H1 (cell line): ENCODE results near the gene RNPEPL1. TPM values are rescaled to one million over a fixed set of nuclear protein-coding genes. Genes with fewer than 3 reads are reported as not detected.

Source experiments
- CBX8 ChIP-seq: fragments of 300-800, 300-1000 bp; sonication (generic); IDR thresholded peaks from 2 replicates; pipeline ENCODE4 v1.7.1; 2016; ENCODE audit warnings: low read depth, low read length, borderline replicate concordance
- CREB1 ChIP-seq: IDR thresholded peaks from 2 replicates; pipeline ENCODE4 v1.6.1; 2012; ENCODE audit warnings: inconsistent platforms
- CTBP2 ChIP-seq: IDR thresholded peaks from 2 replicates; pipeline ENCODE4 v1.7.0; 2011; ENCODE audit warnings: borderline replicate concordance, mild to moderate bottlenecking, moderate library complexity, mixed read lengths, low read length; ENCODE audit not compliant: insufficient read depth, insufficient read length
- KDM5A ChIP-seq: fragments of 200-600 bp; IDR thresholded peaks from 2 replicates; pipeline ENCODE4 v1.7.1; 2012; ENCODE audit warnings: mild to moderate bottlenecking, low read length, inconsistent platforms, mixed read lengths
- RAD21 ChIP-seq, 2 experiments: IDR thresholded peaks in 1 of 2; conservative IDR thresholded peaks in 1 of 2; 2 replicates each; pipeline ENCODE4 v1.6.1; 2011; ENCODE audit warnings: low read depth in 2 of 2, low read length in 2 of 2, improper control_type of control experiment in 1 of 2, inconsistent platforms in 1 of 2, mild to moderate bottlenecking in 1 of 2, moderate library complexity in 1 of 2
- RFX5 ChIP-seq: IDR thresholded peaks from 2 replicates; pipeline ENCODE4 v1.6.1; 2011; ENCODE audit warnings: low read depth, low read length, improper control_type of control experiment, borderline replicate concordance
- RXRA ChIP-seq: IDR thresholded peaks from 2 replicates; pipeline ENCODE4 v1.6.1; 2011; ENCODE audit warnings: low read depth, mild to moderate bottlenecking, low read length, moderate library complexity; ENCODE audit not compliant: insufficient read depth
- TAF1 ChIP-seq: IDR thresholded peaks from 2 replicates; pipeline ENCODE4 v1.6.1; 2011; ENCODE audit warnings: mild to moderate bottlenecking, low read depth, low read length
- polyA plus RNA-seq, 7 experiments: library from polyadenylated mRNA; depleted of rRNA in 3 of 7; stranded (reverse) in 5 of 7; unstranded in 2 of 7; fragments of >200 nt in 5 of 7; fragments of 200-250 nt in 2 of 7; gene quantifications; 1 replicate in 5 of 7; 2 replicates in 1 of 7; 4 replicates in 1 of 7; pipeline versions ENCODE4 v1.2.1 to v1.2.3, GENCODE V29; 2011 to 2013; ENCODE audit warnings: missing spikeins in 2 of 7, mixed read lengths in 2 of 7
- total RNA-seq: library from RNA; stranded (reverse); fragmentation: NEBNext Ultra II Directional; extraction: Animal tissue kit (Norgen Biotek cat#: 25700); gene quantifications from 2 replicates; pipeline ENCODE4 v1.2.1, GENCODE V29; 2021
- TF ChIP-seq, protein P1 (sequence below): fragments of 300-600 bp; sonication (generic); IDR thresholded peaks from 2 replicates; pipeline ENCODE4 v1.7.1; 2012; ENCODE audit warnings: low read length, moderate library complexity, mild to moderate bottlenecking, inconsistent platforms; ENCODE audit not compliant: insufficient replicate concordance
- TF ChIP-seq, protein P2 (sequence below): IDR thresholded peaks from 2 replicates; pipeline ENCODE4 v1.6.1; 2011; ENCODE audit warnings: low read depth, mild to moderate bottlenecking, low read length; ENCODE audit not compliant: insufficient read depth

Gene RNPEPL1
- total and polyA plus RNA-seq, 2 of the 8 experiments (the other 6 are each of a cell fraction or from before 2014, with no cell fraction given): 9.0 to 11.3 TPM

DNA sequence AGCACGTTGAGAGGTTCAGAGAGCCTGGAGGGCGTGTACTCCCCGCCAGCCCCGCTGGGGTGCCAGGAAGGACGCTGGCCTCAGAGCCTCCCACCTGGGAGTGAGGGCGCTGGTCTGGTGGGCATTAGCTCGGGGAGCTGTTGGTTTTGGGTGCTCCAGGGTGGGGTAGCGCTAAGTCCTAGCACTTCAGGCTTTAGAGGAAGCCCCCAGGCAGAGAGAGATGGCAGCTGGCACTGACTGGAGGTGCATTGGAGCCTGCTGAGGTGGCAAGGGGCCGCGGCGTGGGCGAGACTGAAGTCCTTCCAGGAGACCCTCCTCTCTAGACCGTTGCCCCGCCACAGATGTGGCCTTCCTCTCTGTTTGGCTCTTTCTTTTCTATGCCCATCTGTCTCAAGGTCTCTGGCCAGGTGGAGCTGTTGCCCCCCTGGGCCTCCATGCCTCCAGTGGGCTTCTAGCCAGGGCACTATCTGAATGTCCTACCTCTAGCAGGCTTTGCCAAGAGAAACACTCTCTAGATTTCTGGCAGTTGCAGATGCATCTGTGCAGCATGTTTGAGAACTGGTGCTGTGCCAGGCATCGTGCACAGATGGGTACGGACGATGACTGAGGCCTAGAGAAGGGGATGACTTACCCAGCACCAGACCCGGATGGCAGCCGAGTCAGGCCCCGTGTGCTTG is 24.9 kb downstream of the RNPEPL1 start (continued):
- TF ChIP-seq, protein P1, sequence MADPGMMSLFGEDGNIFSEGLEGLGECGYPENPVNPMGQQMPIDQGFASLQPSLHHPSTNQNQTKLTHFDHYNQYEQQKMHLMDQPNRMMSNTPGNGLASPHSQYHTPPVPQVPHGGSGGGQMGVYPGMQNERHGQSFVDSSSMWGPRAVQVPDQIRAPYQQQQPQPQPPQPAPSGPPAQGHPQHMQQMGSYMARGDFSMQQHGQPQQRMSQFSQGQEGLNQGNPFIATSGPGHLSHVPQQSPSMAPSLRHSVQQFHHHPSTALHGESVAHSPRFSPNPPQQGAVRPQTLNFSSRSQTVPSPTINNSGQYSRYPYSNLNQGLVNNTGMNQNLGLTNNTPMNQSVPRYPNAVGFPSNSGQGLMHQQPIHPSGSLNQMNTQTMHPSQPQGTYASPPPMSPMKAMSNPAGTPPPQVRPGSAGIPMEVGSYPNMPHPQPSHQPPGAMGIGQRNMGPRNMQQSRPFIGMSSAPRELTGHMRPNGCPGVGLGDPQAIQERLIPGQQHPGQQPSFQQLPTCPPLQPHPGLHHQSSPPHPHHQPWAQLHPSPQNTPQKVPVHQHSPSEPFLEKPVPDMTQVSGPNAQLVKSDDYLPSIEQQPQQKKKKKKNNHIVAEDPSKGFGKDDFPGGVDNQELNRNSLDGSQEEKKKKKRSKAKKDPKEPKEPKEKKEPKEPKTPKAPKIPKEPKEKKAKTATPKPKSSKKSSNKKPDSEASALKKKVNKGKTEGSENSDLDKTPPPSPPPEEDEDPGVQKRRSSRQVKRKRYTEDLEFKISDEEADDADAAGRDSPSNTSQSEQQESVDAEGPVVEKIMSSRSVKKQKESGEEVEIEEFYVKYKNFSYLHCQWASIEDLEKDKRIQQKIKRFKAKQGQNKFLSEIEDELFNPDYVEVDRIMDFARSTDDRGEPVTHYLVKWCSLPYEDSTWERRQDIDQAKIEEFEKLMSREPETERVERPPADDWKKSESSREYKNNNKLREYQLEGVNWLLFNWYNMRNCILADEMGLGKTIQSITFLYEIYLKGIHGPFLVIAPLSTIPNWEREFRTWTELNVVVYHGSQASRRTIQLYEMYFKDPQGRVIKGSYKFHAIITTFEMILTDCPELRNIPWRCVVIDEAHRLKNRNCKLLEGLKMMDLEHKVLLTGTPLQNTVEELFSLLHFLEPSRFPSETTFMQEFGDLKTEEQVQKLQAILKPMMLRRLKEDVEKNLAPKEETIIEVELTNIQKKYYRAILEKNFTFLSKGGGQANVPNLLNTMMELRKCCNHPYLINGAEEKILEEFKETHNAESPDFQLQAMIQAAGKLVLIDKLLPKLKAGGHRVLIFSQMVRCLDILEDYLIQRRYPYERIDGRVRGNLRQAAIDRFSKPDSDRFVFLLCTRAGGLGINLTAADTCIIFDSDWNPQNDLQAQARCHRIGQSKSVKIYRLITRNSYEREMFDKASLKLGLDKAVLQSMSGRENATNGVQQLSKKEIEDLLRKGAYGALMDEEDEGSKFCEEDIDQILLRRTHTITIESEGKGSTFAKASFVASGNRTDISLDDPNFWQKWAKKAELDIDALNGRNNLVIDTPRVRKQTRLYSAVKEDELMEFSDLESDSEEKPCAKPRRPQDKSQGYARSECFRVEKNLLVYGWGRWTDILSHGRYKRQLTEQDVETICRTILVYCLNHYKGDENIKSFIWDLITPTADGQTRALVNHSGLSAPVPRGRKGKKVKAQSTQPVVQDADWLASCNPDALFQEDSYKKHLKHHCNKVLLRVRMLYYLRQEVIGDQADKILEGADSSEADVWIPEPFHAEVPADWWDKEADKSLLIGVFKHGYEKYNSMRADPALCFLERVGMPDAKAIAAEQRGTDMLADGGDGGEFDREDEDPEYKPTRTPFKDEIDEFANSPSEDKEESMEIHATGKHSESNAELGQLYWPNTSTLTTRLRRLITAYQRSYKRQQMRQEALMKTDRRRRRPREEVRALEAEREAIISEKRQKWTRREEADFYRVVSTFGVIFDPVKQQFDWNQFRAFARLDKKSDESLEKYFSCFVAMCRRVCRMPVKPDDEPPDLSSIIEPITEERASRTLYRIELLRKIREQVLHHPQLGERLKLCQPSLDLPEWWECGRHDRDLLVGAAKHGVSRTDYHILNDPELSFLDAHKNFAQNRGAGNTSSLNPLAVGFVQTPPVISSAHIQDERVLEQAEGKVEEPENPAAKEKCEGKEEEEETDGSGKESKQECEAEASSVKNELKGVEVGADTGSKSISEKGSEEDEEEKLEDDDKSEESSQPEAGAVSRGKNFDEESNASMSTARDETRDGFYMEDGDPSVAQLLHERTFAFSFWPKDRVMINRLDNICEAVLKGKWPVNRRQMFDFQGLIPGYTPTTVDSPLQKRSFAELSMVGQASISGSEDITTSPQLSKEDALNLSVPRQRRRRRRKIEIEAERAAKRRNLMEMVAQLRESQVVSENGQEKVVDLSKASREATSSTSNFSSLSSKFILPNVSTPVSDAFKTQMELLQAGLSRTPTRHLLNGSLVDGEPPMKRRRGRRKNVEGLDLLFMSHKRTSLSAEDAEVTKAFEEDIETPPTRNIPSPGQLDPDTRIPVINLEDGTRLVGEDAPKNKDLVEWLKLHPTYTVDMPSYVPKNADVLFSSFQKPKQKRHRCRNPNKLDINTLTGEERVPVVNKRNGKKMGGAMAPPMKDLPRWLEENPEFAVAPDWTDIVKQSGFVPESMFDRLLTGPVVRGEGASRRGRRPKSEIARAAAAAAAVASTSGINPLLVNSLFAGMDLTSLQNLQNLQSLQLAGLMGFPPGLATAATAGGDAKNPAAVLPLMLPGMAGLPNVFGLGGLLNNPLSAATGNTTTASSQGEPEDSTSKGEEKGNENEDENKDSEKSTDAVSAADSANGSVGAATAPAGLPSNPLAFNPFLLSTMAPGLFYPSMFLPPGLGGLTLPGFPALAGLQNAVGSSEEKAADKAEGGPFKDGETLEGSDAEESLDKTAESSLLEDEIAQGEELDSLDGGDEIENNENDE: no peak
- TF ChIP-seq, protein P2, sequence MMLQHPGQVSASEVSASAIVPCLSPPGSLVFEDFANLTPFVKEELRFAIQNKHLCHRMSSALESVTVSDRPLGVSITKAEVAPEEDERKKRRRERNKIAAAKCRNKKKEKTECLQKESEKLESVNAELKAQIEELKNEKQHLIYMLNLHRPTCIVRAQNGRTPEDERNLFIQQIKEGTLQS: no peak
- TF ChIP-seq RFX5 (no peak), CREB1 (no peak), CBX8 (no peak), CTBP2 (no peak), TAF1 (no peak), KDM5A (no peak), RXRA (no peak), RAD21 (IDR thresholded peaks at IDR 0.05 in 1 of 2, conservative IDR thresholded peaks at IDR 0.05 in 1 of 2; ENCODE audit: low read depth in 2 of 2, low read length in 2 of 2) (no peak)
